Measurements from ENCODE around the gene HTR6. TPM values are rescaled to one million over a fixed set of nuclear protein-coding genes. Genes with fewer than 3 reads are reported as not detected.

HTR6 gene
- total RNA-seq, 4 donors from 2014 or later: not detected

DNA sequence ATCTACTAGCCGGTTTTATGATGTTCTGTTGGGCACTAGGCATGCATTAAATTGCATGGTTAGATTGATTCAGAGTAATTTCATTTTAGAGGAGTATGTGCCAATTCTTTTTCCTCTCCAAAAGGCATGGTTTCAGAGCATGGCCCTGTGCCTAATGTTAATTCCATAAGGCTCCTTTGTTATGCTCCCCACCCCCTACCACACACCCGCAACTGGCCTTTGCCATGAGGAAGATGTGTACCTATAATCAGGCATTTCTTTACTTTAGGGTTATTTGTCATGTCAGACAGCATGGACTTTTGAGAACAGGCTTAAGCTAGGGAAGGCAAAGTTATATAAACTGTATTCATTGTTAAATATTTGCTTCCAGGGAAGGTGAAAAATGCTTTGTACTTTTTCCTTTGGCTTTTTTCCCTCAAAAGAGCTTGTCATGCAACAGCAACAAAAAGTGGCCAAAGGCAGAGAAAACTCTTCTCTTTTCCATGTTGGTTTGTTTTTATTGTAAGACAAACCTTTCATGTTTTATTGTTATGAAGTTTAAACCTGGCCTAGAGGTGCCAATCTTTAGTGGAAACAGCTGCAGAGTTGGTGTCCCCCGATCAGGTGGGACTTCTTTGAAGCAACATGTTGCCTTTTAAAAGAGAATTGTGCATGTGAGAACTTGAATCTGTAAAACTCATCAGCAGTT, 44.8 kb upstream of the HTR6 start:
- Histone ChIP-seq H3K27ac (no peak overlapping the region), H3K9me3 (no peaks in the 10 kb centered on the region), H3K4me1 (peaks cover 0 to 3% of the 10 kb centered on the region in 2 donors), H3K4me3 (no peak overlapping the region), H3K27me3 (no peaks in the 10 kb centered on the region), H3K36me3 (no peaks in the 10 kb centered on the region)
- intact Hi-C loops (cut with DNase I; ENCODE audit: low total_unique reads): no loop called here
- TF ChIP-seq, protein P1, sequence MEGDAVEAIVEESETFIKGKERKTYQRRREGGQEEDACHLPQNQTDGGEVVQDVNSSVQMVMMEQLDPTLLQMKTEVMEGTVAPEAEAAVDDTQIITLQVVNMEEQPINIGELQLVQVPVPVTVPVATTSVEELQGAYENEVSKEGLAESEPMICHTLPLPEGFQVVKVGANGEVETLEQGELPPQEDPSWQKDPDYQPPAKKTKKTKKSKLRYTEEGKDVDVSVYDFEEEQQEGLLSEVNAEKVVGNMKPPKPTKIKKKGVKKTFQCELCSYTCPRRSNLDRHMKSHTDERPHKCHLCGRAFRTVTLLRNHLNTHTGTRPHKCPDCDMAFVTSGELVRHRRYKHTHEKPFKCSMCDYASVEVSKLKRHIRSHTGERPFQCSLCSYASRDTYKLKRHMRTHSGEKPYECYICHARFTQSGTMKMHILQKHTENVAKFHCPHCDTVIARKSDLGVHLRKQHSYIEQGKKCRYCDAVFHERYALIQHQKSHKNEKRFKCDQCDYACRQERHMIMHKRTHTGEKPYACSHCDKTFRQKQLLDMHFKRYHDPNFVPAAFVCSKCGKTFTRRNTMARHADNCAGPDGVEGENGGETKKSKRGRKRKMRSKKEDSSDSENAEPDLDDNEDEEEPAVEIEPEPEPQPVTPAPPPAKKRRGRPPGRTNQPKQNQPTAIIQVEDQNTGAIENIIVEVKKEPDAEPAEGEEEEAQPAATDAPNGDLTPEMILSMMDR (IDR thresholded peaks at IDR 0.05): no peak
- no peak for TF ChIP-seq POLR2A (IDR thresholded peaks at IDR 0.05)
- DNase-seq: no peak

DNA sequence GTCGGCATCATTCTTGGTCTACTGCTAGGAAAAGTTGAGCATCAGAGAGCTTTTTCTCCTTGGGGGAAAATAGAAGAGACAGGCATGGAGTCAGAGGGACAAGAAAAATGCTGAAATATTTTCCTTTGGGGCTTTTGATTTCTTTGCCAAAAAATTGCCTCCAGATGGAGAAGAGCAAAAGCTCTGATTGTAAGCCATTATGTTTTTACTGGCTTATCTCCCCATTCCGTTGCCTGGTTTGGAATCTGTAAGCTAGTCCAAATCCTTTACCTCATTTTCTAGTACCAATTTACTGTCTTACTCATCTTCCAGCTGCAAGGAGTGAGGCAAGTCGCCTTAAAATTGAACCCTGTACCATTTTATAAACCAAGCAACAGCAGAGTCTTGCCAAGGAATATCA, 43.9 kb upstream of the HTR6 start:
- peaks cover 0 to 3% of the 10 kb centered on the region in 2 donors for H3K4me1 ChIP-seq
- H3K27ac ChIP-seq: no peak overlapping the region
- no peak overlapping the region for H3K4me3 ChIP-seq
- DNase-seq: no peak
- intact Hi-C loops (cut with DNase I; ENCODE audit: low total_unique reads): no loop called here
- no peak for TF ChIP-seq POLR2A (IDR thresholded peaks at IDR 0.05)
- TF ChIP-seq, protein P1 (IDR thresholded peaks at IDR 0.05): no peak
- H3K9me3 ChIP-seq: no peaks in the 10 kb centered on the region
- H3K27me3 ChIP-seq: no peaks in the 10 kb centered on the region
- no peaks in the 10 kb centered on the region for H3K36me3 ChIP-seq

GRCh38 chr1:19621274-19621950, 43.3 kb upstream of the HTR6 start:
- no peak for TF ChIP-seq POLR2A (IDR thresholded peaks at IDR 0.05)
- TF ChIP-seq, protein P1 (IDR thresholded peaks at IDR 0.05): no peak
- Histone ChIP-seq H3K36me3 (no peaks in the 10 kb centered on the region), H3K4me1 (peaks cover 0 to 3% of the 10 kb centered on the region in 2 donors), H3K27ac (no peak overlapping the region), H3K4me3 (no peak overlapping the region), H3K27me3 (no peaks in the 10 kb centered on the region), H3K9me3 (no peaks in the 10 kb centered on the region)
- DNase-seq: no peak
- intact Hi-C loops (cut with DNase I; ENCODE audit: low total_unique reads): no loop called here

GRCh38 chr1:19622204-19622603, 42.5 kb upstream of the HTR6 start:
- Histone ChIP-seq H3K27ac (no peak overlapping the region), H3K4me3 (no peak overlapping the region), H3K9me3 (no peaks in the 10 kb centered on the region), H3K4me1 (peaks cover 0 to 3% of the 10 kb centered on the region in 2 donors), H3K27me3 (no peaks in the 10 kb centered on the region), H3K36me3 (no peaks in the 10 kb centered on the region)
- TF ChIP-seq POLR2A (IDR thresholded peaks at IDR 0.05): no peak
- TF ChIP-seq, protein P1 (IDR thresholded peaks at IDR 0.05): no peak
- intact Hi-C loops (cut with DNase I; ENCODE audit: low total_unique reads): no loop called here
- DNase-seq: no peak

DNA sequence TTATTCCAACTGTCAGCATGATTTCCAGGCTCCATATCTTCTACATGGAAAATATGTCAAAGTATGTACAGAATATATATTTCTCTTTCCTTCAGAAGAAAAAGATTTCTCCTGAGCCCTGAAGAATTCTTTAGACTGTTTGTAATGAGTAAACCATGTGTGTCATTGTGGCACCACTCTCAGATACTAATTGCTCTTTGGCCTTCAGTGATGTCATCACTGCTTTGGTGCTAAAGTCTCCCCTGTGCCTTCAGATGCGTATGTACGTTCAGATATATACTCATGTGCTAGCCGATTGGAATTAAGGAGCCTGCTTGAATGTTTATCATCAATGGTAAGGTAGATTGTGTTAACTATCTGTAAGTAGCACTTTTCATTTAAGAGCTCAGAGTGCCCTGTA, 41.2 kb upstream of the HTR6 start:
- no peak overlapping the region for H3K27ac ChIP-seq
- H3K4me1 ChIP-seq: peaks cover 0 to 3% of the 10 kb centered on the region in 2 donors
- intact Hi-C loops (cut with DNase I; ENCODE audit: low total_unique reads): no loop called here
- no peak for DNase-seq
- H3K36me3 ChIP-seq: no peaks in the 10 kb centered on the region
- no peaks in the 10 kb centered on the region for H3K27me3 ChIP-seq
- TF ChIP-seq, protein P1 (IDR thresholded peaks at IDR 0.05): no peak
- H3K9me3 ChIP-seq: no peaks in the 10 kb centered on the region
- H3K4me3 ChIP-seq: no peak overlapping the region

All from uterus (tissue), 4 donors.